ENCODE results near the gene ELMO1.

The ELMO1 gene

DNA sequence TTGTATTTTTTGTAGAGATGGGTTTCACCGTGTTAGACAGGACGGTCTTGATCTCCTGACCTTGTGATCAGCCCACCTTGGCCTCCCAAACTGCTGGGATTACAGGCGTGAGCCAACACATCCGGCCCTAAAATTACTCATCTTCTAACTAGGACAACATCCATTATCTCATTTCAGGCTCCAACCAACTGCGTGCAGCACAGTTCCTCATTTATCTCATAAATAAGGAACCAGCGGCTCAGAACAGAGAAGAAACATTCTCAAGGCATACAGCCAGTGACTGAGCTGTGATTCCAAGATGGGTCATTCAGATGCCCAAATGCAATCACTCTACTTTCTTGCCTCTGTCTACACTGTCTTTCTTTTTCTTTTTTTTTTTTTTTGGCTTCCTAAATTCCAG lies 356.1 kb downstream of the ELMO1 start:
- TF ChIP-seq, protein P1, sequence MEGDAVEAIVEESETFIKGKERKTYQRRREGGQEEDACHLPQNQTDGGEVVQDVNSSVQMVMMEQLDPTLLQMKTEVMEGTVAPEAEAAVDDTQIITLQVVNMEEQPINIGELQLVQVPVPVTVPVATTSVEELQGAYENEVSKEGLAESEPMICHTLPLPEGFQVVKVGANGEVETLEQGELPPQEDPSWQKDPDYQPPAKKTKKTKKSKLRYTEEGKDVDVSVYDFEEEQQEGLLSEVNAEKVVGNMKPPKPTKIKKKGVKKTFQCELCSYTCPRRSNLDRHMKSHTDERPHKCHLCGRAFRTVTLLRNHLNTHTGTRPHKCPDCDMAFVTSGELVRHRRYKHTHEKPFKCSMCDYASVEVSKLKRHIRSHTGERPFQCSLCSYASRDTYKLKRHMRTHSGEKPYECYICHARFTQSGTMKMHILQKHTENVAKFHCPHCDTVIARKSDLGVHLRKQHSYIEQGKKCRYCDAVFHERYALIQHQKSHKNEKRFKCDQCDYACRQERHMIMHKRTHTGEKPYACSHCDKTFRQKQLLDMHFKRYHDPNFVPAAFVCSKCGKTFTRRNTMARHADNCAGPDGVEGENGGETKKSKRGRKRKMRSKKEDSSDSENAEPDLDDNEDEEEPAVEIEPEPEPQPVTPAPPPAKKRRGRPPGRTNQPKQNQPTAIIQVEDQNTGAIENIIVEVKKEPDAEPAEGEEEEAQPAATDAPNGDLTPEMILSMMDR (IDR thresholded peaks at IDR 0.05; ENCODE audit: low read depth, low read length) = no peak
- H3K4me3 ChIP-seq (ENCODE audit: low read depth, low read length) = no peak overlapping the region

DNA sequence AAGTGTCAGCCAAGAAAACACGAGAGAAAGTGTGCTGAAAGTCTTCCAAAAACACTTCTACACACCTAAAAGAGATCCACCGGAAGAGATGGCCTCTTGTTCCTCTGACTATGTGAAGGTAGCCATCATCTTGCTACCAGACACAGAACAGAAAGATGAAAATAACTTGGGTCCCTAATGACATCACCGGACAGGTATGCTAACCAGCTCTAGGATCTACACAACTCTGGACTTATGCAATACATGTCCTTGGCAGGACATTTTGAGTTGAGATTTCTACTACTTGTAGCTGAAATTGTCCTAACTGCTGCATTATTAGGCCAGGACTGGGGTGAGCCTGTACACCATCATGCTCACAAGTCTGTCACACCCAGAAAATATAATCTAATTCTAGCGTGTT lies 358.7 kb downstream of the ELMO1 start:
- H3K36me3 ChIP-seq = no peaks in the 10 kb centered on the region
- H3K27me3 ChIP-seq (ENCODE audit: insufficient read depth, low read depth, severe bottlenecking) = no peaks in the 10 kb centered on the region
- no peaks in the 10 kb centered on the region for H3K9me3 ChIP-seq (ENCODE audit: severe bottlenecking)
- H3K4me3 ChIP-seq (ENCODE audit: low read depth, low read length) = no peak overlapping the region
- DNase-seq = no peak
- TF ChIP-seq, protein P1 (IDR thresholded peaks at IDR 0.05; ENCODE audit: low read depth, low read length) = no peak
- no peak overlapping the region for H3K27ac ChIP-seq

More for the DNA sequence above, 356.1 kb downstream of the ELMO1 start:
- DNase-seq = no peak
- no peaks in the 10 kb centered on the region for H3K36me3 ChIP-seq
- H3K27ac ChIP-seq = no peak overlapping the region
- no peaks in the 10 kb centered on the region for H3K27me3 ChIP-seq (ENCODE audit: insufficient read depth, low read depth, severe bottlenecking)
- no peaks in the 10 kb centered on the region for H3K9me3 ChIP-seq (ENCODE audit: severe bottlenecking)

DNA sequence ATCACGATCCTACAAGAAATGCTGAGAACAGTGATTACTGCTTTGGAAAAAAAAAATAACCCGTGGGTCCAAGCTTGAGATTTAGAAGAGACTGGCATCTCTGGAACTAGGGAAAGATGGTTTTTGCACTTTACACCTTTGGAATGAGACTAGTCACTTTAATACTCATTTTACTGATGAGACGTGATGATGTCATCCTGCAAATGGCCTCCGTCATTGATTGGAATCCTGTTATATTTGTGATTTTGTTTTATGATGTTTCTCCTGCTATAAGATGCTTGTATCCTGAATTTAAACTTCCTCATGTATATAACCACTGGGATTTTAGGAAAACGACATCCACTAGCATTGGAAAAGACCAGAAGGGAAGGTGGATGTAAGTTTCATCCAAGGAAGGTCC lies 363.1 kb downstream of the ELMO1 start:
- H3K36me3 ChIP-seq = no peaks in the 10 kb centered on the region
- TF ChIP-seq, protein P1 (IDR thresholded peaks at IDR 0.05; ENCODE audit: low read depth, low read length) = no peak
- H3K9me3 ChIP-seq (ENCODE audit: severe bottlenecking) = no peaks in the 10 kb centered on the region
- no peak overlapping the region for H3K4me3 ChIP-seq (ENCODE audit: low read depth, low read length)
- H3K27me3 ChIP-seq (ENCODE audit: insufficient read depth, low read depth, severe bottlenecking) = no peaks in the 10 kb centered on the region
- no peak overlapping the region for H3K27ac ChIP-seq
- no peak for DNase-seq

DNA sequence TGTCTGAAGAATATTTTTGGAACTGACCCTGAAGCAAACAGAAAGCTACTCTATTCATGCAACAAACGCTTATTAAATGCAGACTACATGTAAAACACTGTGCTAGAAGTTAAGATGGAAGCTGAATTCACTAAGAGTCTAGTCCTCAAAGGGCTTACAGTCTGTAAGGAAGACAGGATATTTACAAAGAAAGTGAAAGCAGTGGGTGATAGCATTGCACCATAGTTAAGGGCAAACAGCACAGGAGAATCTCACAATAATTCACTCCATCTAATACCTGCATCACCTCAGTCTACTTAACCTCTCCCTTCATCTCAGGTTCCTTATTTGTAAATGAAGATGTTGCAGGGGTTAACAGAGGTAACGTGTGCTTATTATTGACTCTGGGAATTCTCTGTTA lies 364.4 kb downstream of the ELMO1 start:
- TF ChIP-seq, protein P1 (IDR thresholded peaks at IDR 0.05; ENCODE audit: low read depth, low read length) = no peak
- Histone ChIP-seq H3K36me3 (no peaks in the 10 kb centered on the region), H3K4me3 (ENCODE audit: low read depth, low read length) (no peak overlapping the region), H3K27me3 (ENCODE audit: insufficient read depth, low read depth, severe bottlenecking) (no peaks in the 10 kb centered on the region), H3K9me3 (ENCODE audit: severe bottlenecking) (no peaks in the 10 kb centered on the region), H3K27ac (no peak overlapping the region)
- no peak for DNase-seq

DNA sequence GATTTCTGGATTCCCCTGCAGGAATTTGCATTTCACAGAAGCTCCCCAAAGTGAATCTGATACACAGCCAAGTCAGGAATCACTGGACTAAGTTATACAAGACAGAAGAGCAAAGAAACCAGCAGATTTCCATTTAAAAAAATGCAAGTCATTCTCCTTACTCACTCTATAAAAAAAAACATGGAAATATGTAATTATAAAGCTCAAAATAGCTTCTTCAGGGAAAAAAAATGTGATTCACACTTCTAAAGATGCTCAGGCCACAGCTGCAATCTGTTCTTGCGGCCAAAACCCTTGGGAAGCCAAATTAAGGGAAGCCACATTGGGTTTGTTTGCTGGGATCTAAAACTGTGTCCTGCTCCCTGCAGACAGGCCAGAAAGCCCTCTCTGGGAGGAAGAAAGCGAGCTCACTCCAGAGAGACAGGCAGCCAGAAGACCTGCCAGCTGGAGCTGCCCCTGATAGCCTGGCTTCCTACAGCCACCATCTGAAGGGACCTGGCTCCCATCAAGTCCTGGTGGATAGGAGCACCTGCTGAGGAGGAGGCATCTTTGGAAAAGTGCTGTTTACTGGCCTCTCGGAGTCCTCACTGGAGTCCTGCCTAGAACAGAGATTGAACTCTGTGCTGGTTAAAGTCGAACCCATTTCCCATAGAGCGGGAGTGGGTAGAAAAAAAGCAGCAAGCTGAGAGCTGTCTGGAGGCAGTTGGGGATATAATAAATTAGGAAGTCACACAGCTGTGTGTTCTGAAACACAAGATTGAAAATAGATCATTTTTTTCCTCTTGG lies 365.2 kb downstream of the ELMO1 start:
- Histone ChIP-seq H3K4me3 (ENCODE audit: low read depth, low read length) (no peak overlapping the region), H3K36me3 (no peaks in the 10 kb centered on the region), H3K27ac (no peak overlapping the region), H3K27me3 (ENCODE audit: insufficient read depth, low read depth, severe bottlenecking) (no peaks in the 10 kb centered on the region), H3K9me3 (ENCODE audit: severe bottlenecking) (no peaks in the 10 kb centered on the region)
- TF ChIP-seq, protein P1 (IDR thresholded peaks at IDR 0.05; ENCODE audit: low read depth, low read length) = no peak
- DNase-seq = no peak

DNA sequence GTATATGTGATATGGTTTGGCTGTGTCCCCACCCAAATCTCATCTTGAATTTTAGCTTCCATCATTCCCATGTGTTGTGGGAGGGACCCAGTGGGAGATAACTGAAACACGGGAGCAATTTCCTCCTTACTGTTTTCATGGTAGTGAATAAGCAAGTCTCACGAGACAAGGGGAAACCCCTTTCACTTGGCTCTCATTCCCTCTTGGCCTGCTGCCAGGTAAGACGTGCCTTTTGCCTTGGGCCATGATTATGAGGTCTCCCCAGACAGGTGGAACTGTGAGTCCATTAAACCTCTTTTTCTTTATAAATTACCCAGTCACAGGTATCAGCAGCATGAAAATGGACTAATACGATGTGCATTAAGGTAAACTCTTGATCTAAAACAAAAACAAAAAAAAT lies 367.2 kb downstream of the ELMO1 start:
- TF ChIP-seq, protein P1 (IDR thresholded peaks at IDR 0.05; ENCODE audit: low read depth, low read length) = no peak
- H3K9me3 ChIP-seq (ENCODE audit: severe bottlenecking) = no peaks in the 10 kb centered on the region
- DNase-seq = no peak

More for the DNA sequence above, 367.2 kb downstream of the ELMO1 start:
- Histone ChIP-seq H3K27ac (no peak overlapping the region), H3K27me3 (ENCODE audit: insufficient read depth, low read depth, severe bottlenecking) (no peaks in the 10 kb centered on the region), H3K36me3 (no peaks in the 10 kb centered on the region), H3K4me3 (ENCODE audit: low read depth, low read length) (no peak overlapping the region)

All from WERI-Rb-1 (cell line).